Peyer's patch (tissue), 4 donors: ENCODE measurements around the gene PLXDC1.

ENCODE experiments used
- CTCF ChIP-seq, 6 experiments: fragments of 450-650 bp in 4 of 6; fragments of 200-600 bp in 2 of 6; sonication (generic) in 1 of 6; IDR thresholded peaks; one replicate each; pipeline ENCODE4 v1.5.1; 2017 to 2019; ENCODE audit warnings: antibody characterized with exemption in 6 of 6, mild to moderate bottlenecking in 3 of 6, moderate library complexity in 1 of 6
- POLR2A ChIP-seq, 2 donors: fragments of 450-650 bp; IDR thresholded peaks; one replicate each; pipeline ENCODE4 v1.5.1; 2017; ENCODE audit warnings: antibody characterized with exemption in 2 of 2, mild to moderate bottlenecking in 2 of 2, moderate library complexity in 2 of 2

- TF ChIP-seq CTCF (IDR thresholded peaks at IDR 0.05) = no peak
- no peak for TF ChIP-seq POLR2A (IDR thresholded peaks at IDR 0.05)
These were observed 128.5 kb downstream of the PLXDC1 start for GRCh38 chr17:39022924-39023323.
